Measurements from ENCODE around the gene SYNE1. TPM values are rescaled to one million over a fixed set of nuclear protein-coding genes. Genes with fewer than 3 reads are reported as not detected.
"Not testable (repeated sequence)": the region's sequence is repeated elsewhere in the genome, so short reads cannot be mapped to it uniquely, and the experiment has no call there.

Gene SYNE1
- total and polyA plus RNA-seq, 4 donors: 10.2 to 105 (median 24.5) TPM

DNA sequence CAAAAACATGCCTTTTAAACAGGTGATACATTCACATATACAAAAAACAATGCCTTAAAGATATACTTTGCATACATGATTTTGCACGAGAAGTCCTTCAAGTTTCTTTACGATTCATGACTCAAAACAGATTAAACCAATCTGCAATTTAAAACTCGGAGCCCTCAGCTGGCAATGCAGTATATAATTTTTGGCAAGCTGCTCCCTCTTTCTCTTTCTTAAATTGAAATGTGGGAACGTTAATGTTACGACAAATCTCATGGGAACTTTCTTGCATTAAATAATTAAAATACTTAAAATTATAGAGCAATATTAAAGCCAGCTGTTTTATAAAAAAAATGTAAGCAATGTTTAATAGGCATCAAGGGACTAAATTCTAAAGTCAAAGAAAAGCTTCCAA lies 495.1 kb downstream of the SYNE1 start (continued):
- TF ChIP-seq, protein P1, sequence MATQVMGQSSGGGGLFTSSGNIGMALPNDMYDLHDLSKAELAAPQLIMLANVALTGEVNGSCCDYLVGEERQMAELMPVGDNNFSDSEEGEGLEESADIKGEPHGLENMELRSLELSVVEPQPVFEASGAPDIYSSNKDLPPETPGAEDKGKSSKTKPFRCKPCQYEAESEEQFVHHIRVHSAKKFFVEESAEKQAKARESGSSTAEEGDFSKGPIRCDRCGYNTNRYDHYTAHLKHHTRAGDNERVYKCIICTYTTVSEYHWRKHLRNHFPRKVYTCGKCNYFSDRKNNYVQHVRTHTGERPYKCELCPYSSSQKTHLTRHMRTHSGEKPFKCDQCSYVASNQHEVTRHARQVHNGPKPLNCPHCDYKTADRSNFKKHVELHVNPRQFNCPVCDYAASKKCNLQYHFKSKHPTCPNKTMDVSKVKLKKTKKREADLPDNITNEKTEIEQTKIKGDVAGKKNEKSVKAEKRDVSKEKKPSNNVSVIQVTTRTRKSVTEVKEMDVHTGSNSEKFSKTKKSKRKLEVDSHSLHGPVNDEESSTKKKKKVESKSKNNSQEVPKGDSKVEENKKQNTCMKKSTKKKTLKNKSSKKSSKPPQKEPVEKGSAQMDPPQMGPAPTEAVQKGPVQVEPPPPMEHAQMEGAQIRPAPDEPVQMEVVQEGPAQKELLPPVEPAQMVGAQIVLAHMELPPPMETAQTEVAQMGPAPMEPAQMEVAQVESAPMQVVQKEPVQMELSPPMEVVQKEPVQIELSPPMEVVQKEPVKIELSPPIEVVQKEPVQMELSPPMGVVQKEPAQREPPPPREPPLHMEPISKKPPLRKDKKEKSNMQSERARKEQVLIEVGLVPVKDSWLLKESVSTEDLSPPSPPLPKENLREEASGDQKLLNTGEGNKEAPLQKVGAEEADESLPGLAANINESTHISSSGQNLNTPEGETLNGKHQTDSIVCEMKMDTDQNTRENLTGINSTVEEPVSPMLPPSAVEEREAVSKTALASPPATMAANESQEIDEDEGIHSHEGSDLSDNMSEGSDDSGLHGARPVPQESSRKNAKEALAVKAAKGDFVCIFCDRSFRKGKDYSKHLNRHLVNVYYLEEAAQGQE (IDR thresholded peaks at IDR 0.05): no peak
- TF ChIP-seq NR2F2 (IDR thresholded peaks at IDR 0.05): no peak

DNA sequence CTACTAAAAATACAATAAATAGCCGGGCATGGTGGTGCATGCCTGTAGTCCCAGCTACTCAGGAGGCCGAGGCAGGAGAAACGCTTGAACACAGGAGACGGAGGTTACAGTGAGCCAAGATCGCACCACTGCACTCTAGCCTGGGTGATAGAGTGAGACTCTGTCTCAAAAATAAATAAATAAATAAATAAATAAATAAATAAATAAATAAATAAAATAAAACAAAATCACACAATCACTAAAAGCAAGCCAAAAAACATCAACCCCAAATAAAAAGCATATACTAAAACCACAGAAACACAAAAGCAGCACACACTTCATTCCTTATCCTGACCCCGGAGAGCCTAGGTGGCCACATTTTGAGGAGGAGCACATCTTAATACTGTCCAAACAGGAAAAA lies 498.8 kb downstream of the SYNE1 start:
- not testable (repeated sequence) for H3K9ac ChIP-seq (ENCODE audit: low read depth in 1 of 2, low read length in 2 of 2); H3K4me3 ChIP-seq (ENCODE audit: low read depth in 1 of 3, low read length in 3 of 3); H3K4me1 ChIP-seq (ENCODE audit: control insufficient read depth in 4 of 4, insufficient read depth in 4 of 4, low read length in 3 of 4); H3K27ac ChIP-seq (ENCODE audit: low read depth in 1 of 2, low read length in 2 of 2); DNase-seq (ENCODE audit: low spot score); H3K9me3 ChIP-seq (ENCODE audit: control insufficient read depth in 4 of 4, low read length in 3 of 4); H3K27me3 ChIP-seq (ENCODE audit: control insufficient read depth in 4 of 4, insufficient read depth in 4 of 4, low read length in 3 of 4)
- 98% methylated on average over 6 of the region's 6 CpGs for WGBS
- peaks cover 5 to 74% (median 68%) of the 10 kb centered on the region in 4 donors for H3K36me3 ChIP-seq (ENCODE audit: control insufficient read depth in 4 of 4, insufficient read depth in 3 of 4, low read depth in 1 of 4, low read length in 3 of 4)

DNA sequence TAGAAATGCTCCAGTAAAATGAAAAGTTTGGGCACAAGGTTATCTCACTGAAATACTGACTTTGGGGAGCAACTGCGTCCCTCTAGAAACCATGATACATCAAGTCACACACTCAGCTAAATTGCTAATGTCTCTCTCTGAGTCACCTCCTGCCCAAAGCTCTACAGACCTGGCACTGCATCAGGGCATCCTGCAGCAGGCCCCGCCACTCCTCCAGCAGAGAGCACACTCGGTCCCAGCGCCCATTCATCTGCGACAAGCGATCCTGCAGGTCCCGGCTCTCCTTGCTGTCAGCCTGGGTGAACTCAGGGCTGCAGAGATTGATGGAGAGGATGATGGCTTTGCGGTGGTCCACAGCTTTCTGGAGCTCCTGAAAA lies 500.7 kb downstream of the SYNE1 start:
- H3K27ac ChIP-seq (ENCODE audit: low read depth in 1 of 2, low read length in 2 of 2): no peak overlapping the region
- H3K4me3 ChIP-seq (ENCODE audit: low read depth in 1 of 3, low read length in 3 of 3): no peak overlapping the region
- 93% methylated on average over 8 of the region's 8 CpGs for WGBS
- H3K9me3 ChIP-seq (ENCODE audit: control insufficient read depth in 4 of 4, low read length in 3 of 4): no peaks in the 10 kb centered on the region
- H3K36me3 ChIP-seq (ENCODE audit: control insufficient read depth in 4 of 4, insufficient read depth in 3 of 4, low read depth in 1 of 4, low read length in 3 of 4): peaks cover 10 to 83% (median 76%) of the 10 kb centered on the region in 4 donors
- H3K9ac ChIP-seq (ENCODE audit: low read depth in 1 of 2, low read length in 2 of 2): no peak overlapping the region
- TF ChIP-seq EGR1 (IDR thresholded peaks at IDR 0.05; ENCODE audit: low read depth in 2 of 2): no peak
- H3K4me1 ChIP-seq (ENCODE audit: control insufficient read depth in 4 of 4, insufficient read depth in 4 of 4, low read length in 3 of 4): no peaks in the 10 kb centered on the region
- H3K27me3 ChIP-seq (ENCODE audit: control insufficient read depth in 4 of 4, insufficient read depth in 4 of 4, low read length in 3 of 4): no peaks in the 10 kb centered on the region
- DNase-seq (ENCODE audit: low spot score): no peak

DNA sequence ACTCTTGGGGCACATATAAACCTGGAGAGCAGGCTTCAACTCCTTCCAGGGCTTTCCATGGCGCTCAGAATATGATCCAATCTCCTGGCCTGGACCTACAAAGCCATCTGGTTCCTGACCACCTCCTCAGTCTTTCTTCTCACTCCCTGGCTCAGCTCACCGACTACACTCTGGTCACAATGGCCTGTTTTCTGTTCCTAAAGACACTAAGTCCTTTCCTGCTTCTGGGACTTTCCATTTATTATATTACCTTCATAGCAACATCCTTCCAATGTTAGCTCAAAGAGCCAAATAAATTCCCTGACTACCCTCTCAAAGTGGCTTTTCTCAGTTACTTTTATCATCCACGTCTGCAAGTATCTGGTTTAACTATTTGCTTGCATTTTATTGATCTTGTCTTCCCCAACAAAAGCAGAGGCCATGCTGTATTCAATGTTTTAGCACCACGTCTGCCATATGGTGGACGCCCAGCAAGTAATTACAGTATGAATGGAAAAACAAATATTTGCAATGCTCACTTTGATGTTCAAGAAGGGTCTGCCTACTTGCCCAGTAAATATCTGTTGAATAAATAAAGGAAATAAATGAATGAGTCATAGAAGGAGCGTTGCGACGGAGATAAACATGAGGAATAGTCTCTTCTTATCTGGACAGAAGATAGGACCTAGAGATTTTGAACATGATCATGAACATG lies 501.3 kb downstream of the SYNE1 start:
- H3K27ac ChIP-seq (ENCODE audit: low read depth in 1 of 2, low read length in 2 of 2): no peak overlapping the region
- TF ChIP-seq JUND (IDR thresholded peaks at IDR 0.05): no peak
- TF ChIP-seq EGR1 (IDR thresholded peaks at IDR 0.05; ENCODE audit: low read depth in 2 of 2): no peak
- TF ChIP-seq, protein P2, sequence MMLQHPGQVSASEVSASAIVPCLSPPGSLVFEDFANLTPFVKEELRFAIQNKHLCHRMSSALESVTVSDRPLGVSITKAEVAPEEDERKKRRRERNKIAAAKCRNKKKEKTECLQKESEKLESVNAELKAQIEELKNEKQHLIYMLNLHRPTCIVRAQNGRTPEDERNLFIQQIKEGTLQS (IDR thresholded peaks at IDR 0.05): no peak
- no peak for TF ChIP-seq GABPA (IDR thresholded peaks at IDR 0.05 in 1 of 2, conservative IDR thresholded peaks at IDR 0.05 in 1 of 2)
- TF ChIP-seq, protein P3, sequence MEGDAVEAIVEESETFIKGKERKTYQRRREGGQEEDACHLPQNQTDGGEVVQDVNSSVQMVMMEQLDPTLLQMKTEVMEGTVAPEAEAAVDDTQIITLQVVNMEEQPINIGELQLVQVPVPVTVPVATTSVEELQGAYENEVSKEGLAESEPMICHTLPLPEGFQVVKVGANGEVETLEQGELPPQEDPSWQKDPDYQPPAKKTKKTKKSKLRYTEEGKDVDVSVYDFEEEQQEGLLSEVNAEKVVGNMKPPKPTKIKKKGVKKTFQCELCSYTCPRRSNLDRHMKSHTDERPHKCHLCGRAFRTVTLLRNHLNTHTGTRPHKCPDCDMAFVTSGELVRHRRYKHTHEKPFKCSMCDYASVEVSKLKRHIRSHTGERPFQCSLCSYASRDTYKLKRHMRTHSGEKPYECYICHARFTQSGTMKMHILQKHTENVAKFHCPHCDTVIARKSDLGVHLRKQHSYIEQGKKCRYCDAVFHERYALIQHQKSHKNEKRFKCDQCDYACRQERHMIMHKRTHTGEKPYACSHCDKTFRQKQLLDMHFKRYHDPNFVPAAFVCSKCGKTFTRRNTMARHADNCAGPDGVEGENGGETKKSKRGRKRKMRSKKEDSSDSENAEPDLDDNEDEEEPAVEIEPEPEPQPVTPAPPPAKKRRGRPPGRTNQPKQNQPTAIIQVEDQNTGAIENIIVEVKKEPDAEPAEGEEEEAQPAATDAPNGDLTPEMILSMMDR (IDR thresholded peaks at IDR 0.05; ENCODE audit: low read depth, low read length, missing input control): no peak
- TF ChIP-seq, protein P1 (IDR thresholded peaks at IDR 0.05): no peak
- TF ChIP-seq HNF4G (IDR thresholded peaks at IDR 0.05): no peak
- no peak for TF ChIP-seq YY1 (IDR thresholded peaks at IDR 0.05)
- TF ChIP-seq TAF1 (conservative IDR thresholded peaks at IDR 0.05): no peak
- TF ChIP-seq FOXA2 (IDR thresholded peaks at IDR 0.05): no peak
- no peak for TF ChIP-seq RXRA (IDR thresholded peaks at IDR 0.05)
- TF ChIP-seq, protein P4, sequence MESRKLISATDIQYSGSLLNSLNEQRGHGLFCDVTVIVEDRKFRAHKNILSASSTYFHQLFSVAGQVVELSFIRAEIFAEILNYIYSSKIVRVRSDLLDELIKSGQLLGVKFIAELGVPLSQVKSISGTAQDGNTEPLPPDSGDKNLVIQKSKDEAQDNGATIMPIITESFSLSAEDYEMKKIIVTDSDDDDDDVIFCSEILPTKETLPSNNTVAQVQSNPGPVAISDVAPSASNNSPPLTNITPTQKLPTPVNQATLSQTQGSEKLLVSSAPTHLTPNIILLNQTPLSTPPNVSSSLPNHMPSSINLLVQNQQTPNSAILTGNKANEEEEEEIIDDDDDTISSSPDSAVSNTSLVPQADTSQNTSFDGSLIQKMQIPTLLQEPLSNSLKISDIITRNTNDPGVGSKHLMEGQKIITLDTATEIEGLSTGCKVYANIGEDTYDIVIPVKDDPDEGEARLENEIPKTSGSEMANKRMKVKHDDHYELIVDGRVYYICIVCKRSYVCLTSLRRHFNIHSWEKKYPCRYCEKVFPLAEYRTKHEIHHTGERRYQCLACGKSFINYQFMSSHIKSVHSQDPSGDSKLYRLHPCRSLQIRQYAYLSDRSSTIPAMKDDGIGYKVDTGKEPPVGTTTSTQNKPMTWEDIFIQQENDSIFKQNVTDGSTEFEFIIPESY (IDR thresholded peaks at IDR 0.05): no peak

More for the DNA sequence above, 501.3 kb downstream of the SYNE1 start:
- no peaks in the 10 kb centered on the region for H3K4me1 ChIP-seq (ENCODE audit: control insufficient read depth in 4 of 4, insufficient read depth in 4 of 4, low read length in 3 of 4)
- DNase-seq (ENCODE audit: low spot score): no peak
- H3K9me3 ChIP-seq (ENCODE audit: control insufficient read depth in 4 of 4, low read length in 3 of 4): no peaks in the 10 kb centered on the region
- H3K27me3 ChIP-seq (ENCODE audit: control insufficient read depth in 4 of 4, insufficient read depth in 4 of 4, low read length in 3 of 4): no peaks in the 10 kb centered on the region
- H3K9ac ChIP-seq (ENCODE audit: low read depth in 1 of 2, low read length in 2 of 2): no peak overlapping the region
- H3K36me3 ChIP-seq (ENCODE audit: control insufficient read depth in 4 of 4, insufficient read depth in 3 of 4, low read depth in 1 of 4, low read length in 3 of 4): peaks cover 10 to 81% (median 76%) of the 10 kb centered on the region in 4 donors
- H3K4me3 ChIP-seq (ENCODE audit: low read depth in 1 of 3, low read length in 3 of 3): no peak overlapping the region
- 72% methylated on average over 8 of the region's 8 CpGs for WGBS
